CD4-positive, alpha-beta T cell treated with Interleukin-15 for 1 hour (primary cell): ENCODE results near the gene LAIR1.
"Not testable (repeated sequence)": the region's sequence is repeated elsewhere in the genome, so short reads cannot be mapped to it uniquely, and the experiment has no call there.

Source experiments
- DNase-seq: peaks from one replicate; pipeline ENCODE4 v3.0.0-alpha.2; 2020

LAIR1 gene

GRCh38 chr19:54339646-54340358 lies 24.9 kb downstream of the LAIR1 start:
- peak; percentile 57 for DNase-seq

DNA sequence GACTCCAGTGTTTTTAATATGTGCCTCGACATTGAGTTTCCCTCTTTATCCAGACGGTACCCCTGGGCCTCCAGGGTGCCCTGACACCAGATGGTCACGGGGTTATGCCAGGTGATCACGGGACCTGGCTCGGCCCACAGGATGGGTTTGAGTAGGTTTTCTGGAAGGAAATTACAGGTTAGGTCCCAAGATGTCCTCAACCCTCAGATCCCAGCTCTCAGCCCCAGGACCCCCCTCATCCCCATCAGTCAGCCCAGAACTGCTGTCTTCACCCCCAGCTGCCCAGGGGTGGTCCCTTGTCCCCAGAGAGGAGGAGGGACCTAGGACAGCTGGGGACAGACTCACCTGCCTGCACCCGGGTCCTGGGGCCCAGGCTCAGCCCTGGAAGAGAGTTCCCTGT lies 26.2 kb downstream of the LAIR1 start:
- DNase-seq: no peak

- DNase-seq: no peak
Observed at GRCh38 chr19:54337858-54338230, 26.9 kb downstream of the LAIR1 start.

DNA sequence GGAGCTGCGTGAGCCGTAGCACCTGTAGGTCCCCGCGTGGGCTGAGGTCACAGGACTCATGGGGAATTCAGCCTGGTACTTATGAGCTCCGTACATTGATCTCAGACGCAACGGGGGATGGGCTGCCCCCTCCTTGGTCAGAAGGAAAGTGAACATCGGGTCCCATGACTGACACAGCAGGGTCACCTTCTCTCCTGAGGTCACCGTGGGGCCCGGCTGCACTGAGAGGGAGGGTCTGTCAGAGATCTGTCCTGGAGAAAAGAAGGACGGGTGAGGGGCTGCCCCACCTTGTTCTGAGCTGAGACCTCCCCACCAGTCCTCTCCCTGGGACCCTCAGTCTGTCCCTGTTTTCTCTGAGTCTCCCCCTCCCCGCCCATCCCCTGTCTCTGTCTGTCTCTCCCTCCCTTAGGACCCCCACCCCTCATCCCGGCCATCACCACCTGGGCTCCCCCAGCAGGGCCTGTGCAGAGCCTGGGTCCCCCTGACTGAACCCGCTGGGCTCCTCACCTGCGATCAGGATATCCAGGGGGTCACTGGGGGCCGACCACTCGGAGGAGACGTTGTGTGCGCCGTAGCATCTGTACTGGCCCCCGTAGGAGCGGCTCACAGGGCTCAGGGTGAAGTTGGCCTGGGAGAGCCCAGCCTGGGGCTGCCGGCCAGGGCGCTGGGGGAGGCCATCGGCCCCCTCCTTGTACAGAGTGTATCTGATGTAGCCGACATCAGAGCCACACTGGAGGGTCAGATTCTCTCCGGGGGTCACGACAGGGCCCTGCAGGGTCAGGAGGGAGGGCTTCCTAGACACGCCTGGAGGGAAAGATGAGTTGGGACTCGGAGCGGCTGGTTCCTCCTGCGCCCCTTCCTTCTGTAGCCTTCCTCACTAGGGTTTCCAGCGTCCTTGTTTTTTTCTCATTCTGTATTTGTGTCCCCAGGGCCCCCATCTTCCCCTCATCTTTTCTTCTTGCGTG lies 27.6 kb downstream of the LAIR1 start:
- DNase-seq: no peak

DNA sequence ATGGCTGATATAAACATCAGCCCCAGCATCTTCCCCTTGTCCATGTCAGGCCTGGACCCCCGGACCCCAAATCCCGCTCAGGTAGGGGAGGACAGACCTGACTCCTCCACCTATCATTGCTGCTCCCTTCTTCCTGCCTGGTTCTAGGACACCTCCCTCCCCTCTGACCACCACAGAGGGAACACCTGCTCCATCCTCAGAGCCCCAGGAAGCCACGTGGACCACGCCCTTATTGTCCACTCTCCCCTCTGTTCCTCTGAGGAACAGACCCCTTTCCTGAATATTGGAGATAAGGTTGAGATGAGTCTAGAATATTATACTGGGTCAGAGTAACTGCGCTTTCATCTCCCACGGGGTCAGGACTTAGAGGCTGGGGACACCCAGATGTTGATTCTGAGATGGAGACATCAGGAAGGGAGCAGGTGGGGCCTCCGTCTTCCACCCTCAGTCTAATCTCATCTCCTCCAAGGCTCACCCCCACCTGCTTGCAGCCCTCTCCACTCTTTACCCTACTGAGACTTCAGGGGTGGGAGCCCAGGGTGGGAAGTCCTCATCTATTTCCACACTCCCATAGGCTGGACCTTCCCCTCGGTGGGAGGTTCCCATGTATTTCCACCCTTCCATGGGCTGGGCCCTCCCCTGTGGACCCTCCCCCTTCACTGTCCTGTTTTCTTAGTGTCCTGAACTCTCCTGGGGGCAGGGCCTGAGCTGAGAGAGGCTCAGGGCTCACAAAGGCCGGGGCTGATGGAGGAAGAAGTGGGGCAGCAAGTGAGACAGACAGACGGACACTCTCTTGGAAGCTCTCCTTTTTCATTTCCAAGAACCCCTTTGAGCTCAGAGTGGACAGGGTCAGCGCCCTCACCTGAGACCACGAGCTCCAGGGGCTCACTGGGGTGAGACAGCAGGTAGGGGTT lies 28.5 kb downstream of the LAIR1 start:
- DNase-seq: no peak

DNA sequence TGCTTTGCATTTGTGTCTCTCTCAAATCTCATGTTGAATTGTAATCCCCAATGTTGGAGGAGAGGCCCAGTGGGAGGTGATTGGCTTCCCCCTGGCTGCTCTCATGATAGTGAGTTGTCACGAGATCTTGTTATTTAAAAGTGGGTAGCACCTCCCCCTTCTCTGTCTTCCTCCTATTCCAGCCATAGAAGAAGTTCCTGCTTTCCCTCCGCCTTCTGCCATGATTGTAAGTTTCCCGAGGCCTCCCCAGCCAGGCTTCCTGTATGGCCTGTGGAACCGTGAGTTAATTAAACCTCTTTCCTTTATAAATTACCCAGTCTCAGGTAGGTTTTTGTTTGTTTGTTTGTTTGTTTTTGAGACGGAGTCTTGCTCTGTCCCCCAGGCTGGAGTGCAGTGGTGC lies 29.6 kb downstream of the LAIR1 start:
- DNase-seq: no peak

- no peak for DNase-seq
Observed at GRCh38 chr19:54333586-54334298, 31.0 kb downstream of the LAIR1 start.

- DNase-seq: no peak
Observed at GRCh38 chr19:54332149-54332548, 32.6 kb downstream of the LAIR1 start.

GRCh38 chr19:54331626-54332025 lies 33.1 kb downstream of the LAIR1 start:
- no peak for DNase-seq

DNA sequence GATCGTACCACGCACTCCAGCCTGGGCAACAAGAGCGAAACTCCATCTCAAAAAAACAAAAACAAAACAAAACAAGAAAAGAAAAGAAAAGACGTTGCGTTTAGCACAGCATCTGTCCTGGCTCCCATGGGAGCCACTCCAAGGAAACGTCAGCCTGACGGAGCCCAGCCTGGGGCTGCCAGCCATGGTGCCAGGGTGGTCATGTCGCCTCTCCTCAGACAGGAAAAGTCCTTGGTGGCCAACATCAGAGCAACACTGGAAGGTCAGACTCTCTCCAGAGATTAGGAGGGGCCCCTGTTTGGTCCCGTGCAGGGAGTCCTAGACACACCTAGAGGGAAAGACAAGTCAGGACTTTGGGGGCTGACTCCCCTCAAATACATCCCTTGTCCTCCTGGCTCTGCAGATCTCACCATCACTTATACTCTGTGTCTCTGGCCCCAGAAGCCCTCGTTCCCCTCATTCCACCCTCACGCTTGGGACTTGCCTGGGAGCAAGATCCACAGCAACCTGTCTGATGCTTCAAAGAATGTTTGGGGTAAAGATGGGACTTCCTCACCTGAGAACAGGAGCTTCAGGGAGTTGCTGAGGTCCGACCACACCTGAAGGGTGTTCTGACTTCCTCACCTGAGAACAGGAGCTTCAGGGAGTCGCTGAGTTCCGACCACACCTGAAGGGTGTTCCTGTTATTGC lies 35.1 kb downstream of the LAIR1 start:
- DNase-seq: no peak

- not testable (repeated sequence) for DNase-seq
Observed at GRCh38 chr19:54328781-54329180, 36.0 kb downstream of the LAIR1 start.

GRCh38 chr19:54325631-54326030 lies 39.1 kb downstream of the LAIR1 start:
- no peak for DNase-seq

DNA sequence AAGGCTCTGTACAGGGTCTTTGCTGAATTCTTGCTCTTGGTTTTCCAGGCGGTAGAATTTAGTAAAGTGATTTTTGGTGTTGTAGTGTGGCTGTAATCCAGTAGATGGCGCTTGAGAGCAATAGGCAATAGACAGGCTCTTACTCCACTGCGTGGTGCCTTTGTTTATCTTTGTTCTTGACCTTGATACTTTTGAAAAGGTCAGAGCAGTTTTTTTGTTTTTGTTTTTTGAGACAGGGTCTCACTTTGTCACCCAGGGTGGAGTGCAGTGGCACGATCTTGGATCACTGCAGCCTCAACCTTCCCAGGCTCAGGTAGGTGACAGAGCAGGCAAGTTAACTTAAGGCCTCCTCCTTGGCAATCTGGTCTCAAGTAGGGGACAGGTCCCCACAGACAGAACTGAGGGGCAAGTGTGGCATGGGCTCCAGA lies 39.5 kb downstream of the LAIR1 start:
- DNase-seq: peak; percentile 52

DNA sequence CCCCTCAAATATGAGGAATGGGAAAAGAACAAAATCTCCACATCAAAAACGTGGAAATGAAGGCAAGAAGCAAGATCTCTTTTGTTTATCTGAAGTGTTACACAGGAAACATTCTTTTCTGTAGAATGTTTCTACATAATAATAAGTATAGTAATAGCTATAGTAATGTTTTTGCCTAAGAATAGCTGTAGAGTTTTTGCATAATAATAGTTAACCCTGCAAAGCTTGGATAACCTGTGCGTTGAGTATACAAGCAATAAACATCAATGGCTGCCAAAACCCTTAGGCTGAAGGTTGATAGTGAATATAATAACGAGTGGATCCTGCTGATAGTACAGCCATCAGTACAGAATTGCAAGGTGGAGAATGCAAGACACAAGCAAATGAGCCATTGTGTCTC lies 40.7 kb downstream of the LAIR1 start:
- no peak for DNase-seq

DNA sequence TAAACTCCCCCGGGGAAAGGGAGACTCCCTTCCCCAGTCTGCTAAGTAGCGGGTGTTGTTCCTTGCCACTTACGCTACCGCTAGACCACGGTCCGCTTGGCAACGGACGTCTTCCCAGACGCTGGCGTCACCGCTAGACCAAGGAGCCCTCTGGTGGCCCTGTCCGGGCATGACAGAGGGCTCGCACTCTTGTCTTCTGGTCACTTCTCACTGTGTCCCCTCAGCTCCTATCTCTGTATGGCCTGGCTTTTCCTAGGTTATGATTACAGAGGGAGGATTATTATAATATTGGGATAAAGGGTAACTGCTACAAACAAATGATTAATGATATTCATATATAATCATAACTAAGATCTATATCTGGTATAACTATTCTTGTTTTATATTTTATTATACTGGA lies 41.8 kb downstream of the LAIR1 start:
- DNase-seq: not testable (repeated sequence)

DNA sequence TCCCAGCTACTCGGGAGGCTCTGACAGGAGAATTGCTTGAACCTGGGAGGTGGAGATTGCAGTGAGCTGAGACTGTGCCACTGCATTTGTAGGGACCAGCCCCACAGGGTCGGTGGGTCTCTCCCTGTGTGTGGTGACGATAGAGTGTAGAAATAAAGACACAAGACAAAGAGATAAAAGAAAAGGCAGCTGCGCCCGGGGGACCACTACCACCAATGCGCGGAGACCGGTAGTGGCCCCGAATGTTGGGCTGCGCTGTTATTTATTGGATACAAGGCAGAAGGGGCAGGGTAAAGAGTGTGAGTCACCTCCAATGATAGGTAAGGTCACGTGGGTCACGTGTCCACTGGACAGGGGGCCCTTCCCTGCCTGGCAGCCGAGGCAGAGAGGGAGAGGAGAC lies 42.4 kb downstream of the LAIR1 start:
- DNase-seq: not testable (repeated sequence)

DNA sequence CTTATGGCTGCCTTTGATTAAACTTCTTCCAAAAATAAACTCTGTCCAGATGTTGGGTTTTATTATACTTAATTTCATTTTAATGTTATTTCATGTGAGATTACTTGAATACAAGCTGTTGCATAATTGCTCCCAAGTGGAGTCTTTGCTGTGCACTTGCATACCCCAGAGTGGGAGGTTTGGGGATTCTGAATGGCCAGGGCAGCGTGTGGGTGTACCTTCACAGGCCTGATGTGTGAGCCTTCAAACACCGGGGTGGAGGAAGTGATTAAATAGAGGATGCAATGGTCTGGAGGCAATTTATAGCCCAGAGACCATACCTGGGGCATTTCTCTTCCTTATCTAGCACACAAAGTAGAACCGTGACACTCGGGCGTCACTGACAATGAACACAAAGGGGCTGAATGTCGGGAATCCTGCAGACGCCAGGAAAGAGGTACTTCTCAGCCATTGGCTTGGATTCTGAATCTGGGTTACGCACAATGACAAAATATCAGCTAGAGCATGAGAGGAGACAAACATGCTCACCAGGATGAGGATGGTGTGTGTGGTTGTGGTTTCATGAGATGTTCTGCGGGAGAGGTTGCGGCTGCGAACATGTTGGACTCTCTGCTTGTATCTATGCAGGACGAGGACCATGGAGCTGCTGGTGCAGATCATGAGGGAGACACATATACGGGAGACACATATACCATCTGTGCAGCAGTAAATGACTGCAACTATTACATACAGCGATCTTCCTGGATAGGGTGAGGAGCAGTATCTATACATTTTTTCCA lies 44.6 kb downstream of the LAIR1 start:
- DNase-seq: no peak

GRCh38 chr19:54319049-54319448 lies 45.7 kb downstream of the LAIR1 start:
- peak; percentile 43 for DNase-seq

GRCh38 chr19:54317965-54318240 lies 46.8 kb downstream of the LAIR1 start:
- no peak for DNase-seq

- DNase-seq: no peak
Observed at GRCh38 chr19:54317108-54317964, 47.4 kb downstream of the LAIR1 start.
